IMR-90 (cell line): ENCODE data around the gene MYO3B. TPM values are rescaled to one million over a fixed set of nuclear protein-coding genes. Genes with fewer than 3 reads are reported as not detected.

Experiments used
- ATAC-seq: fragments of 200-7000 bp; cut with Tn5 transposase; 2 replicates; pipeline ENCODE4 v1.9.1; 2020; ENCODE audit warnings: low read depth, mild to moderate bottlenecking, moderate library complexity
- BruUV-seq: library from RNA; stranded (reverse); fragments of 400-500 nt; replicated peaks from 2 replicates; lab custom pipeline; 2021; lab: Mats Ljungman, UMichigan
- CTCF ChIA-PET: fragments of 300-600 bp; formaldehyde crosslinking; extraction: SDS; loops from one replicate; lab custom pipeline; 2021; ENCODE audit warnings: antibody characterized with exemption; lab: Yijun Ruan, JAX
- POLR2A ChIA-PET: fragments of 300-600 bp; sonication (Branson Sonifier 250); formaldehyde crosslinking; loops from one replicate; lab custom pipeline; 2022; ENCODE audit warnings: antibody characterized with exemption; ENCODE audit not compliant: unreplicated experiment; lab: Charles Lee
- DNase-seq: peaks from one replicate; pipeline ENCODE4 v3.0.0; 2013
- H2AFZ ChIP-seq: replicated peaks from 2 replicates; pipeline ENCODE3; 2013; ENCODE audit warnings: low read length, mild to moderate bottlenecking; ENCODE audit not compliant: poor library complexity
- H2AK5ac ChIP-seq: 2 replicates; pipeline ENCODE4 v1.6.1; 2013; ENCODE audit warnings: low read depth, low read length, inconsistent platforms
- H2AK9ac ChIP-seq: replicated peaks from 2 replicates; pipeline ENCODE3; 2013; ENCODE audit warnings: mild to moderate bottlenecking, low read depth, low read length, moderate library complexity; ENCODE audit not compliant: poor library complexity
- H2BK120ac ChIP-seq: 2 replicates; pipeline ENCODE4 v1.6.1; 2013; ENCODE audit warnings: low read depth, low read length, inconsistent platforms
- H2BK15ac ChIP-seq: 3 replicates; pipeline ENCODE4 v1.6.1; 2013; ENCODE audit warnings: low read depth, low read length, inconsistent platforms
- H2BK20ac ChIP-seq: 2 replicates; pipeline ENCODE4 v1.6.1; 2013; ENCODE audit warnings: low read depth, mild to moderate bottlenecking, inconsistent platforms, low read length, moderate library complexity
- H2BK5ac ChIP-seq: 2 replicates; pipeline ENCODE4 v1.6.1; 2013; ENCODE audit warnings: mild to moderate bottlenecking, low read depth, low read length, inconsistent platforms; ENCODE audit not compliant: poor library complexity, severe bottlenecking
- H3K14ac ChIP-seq: replicated peaks from 2 replicates; pipeline ENCODE4 v1.6.1; 2013; ENCODE audit warnings: low read depth, low read length, inconsistent platforms
- H3K18ac ChIP-seq: 2 replicates; pipeline ENCODE4 v1.6.1; 2013; ENCODE audit warnings: low read depth, low read length, control low read depth
- H3K23ac ChIP-seq: 2 replicates; pipeline ENCODE4 v1.6.1; 2013; ENCODE audit warnings: low read depth, low read length, inconsistent platforms
- H3K27ac ChIP-seq: 2 replicates; pipeline ENCODE4 v1.5.1; 2013; ENCODE audit warnings: mild to moderate bottlenecking, control low read depth, low read length; ENCODE audit not compliant: insufficient read depth
- H3K27me3 ChIP-seq: 2 replicates; pipeline ENCODE4 v1.6.1; 2013; ENCODE audit warnings: low read length; ENCODE audit not compliant: control insufficient read depth, insufficient read depth
- H3K36me3 ChIP-seq: 2 replicates; pipeline ENCODE4 v1.6.1; 2013; ENCODE audit warnings: low read length, mixed read lengths; ENCODE audit not compliant: control insufficient read depth, insufficient read depth
- H3K4ac ChIP-seq: 2 replicates; pipeline ENCODE4 v1.6.1; 2013; ENCODE audit warnings: low read depth, low read length, inconsistent platforms
- H3K4me1 ChIP-seq: 2 replicates; pipeline ENCODE4 v1.6.1; 2013; ENCODE audit warnings: low read length, mixed read lengths; ENCODE audit not compliant: control insufficient read depth, insufficient read depth
- H3K4me2 ChIP-seq: 2 replicates; pipeline ENCODE4 v1.6.1; 2013; ENCODE audit warnings: low read depth, mild to moderate bottlenecking, control low read depth, low read length, moderate library complexity
- H3K4me3 ChIP-seq: 2 replicates; pipeline ENCODE4 v1.5.1; 2013; ENCODE audit warnings: low read depth, mild to moderate bottlenecking, control low read depth, low read length, moderate library complexity; ENCODE audit not compliant: insufficient read depth
- H3K56ac ChIP-seq: 2 replicates; pipeline ENCODE4 v1.6.1; 2013; ENCODE audit warnings: low read length, inconsistent platforms; ENCODE audit not compliant: insufficient read depth; ENCODE audit errors: extremely low read depth
- H3K79me1 ChIP-seq, 2 experiments: 2 replicates each; pipeline ENCODE4 v1.6.1; 2013; ENCODE audit warnings: low read length in 2 of 2, inconsistent platforms in 1 of 2, low read depth in 1 of 2
- H3K9ac ChIP-seq: 2 replicates; pipeline ENCODE4 v1.6.1; 2013; ENCODE audit warnings: low read depth, low read length, control low read depth
- H3K9me1 ChIP-seq: 2 replicates; pipeline ENCODE4 v1.6.1; 2013; ENCODE audit warnings: low read length, inconsistent platforms; ENCODE audit not compliant: insufficient read depth
- H3K9me3 ChIP-seq: 2 replicates; pipeline ENCODE4 v1.6.1; 2013; ENCODE audit warnings: low read length; ENCODE audit not compliant: control insufficient read depth, insufficient read depth
- H4K20me1 ChIP-seq: 2 replicates; pipeline ENCODE4 v1.6.1; 2013; ENCODE audit warnings: low read length, inconsistent platforms; ENCODE audit not compliant: insufficient read depth
- H4K5ac ChIP-seq: 2 replicates; pipeline ENCODE4 v1.6.1; 2013; ENCODE audit warnings: mild to moderate bottlenecking, low read depth, low read length, control low read depth
- H4K8ac ChIP-seq, 2 experiments: 2 replicates each; pipeline ENCODE4 v1.6.1; 2013; ENCODE audit warnings: low read depth in 2 of 2, low read length in 2 of 2, control low read depth in 1 of 2, inconsistent platforms in 1 of 2
- H4K91ac ChIP-seq: 2 replicates; pipeline ENCODE4 v1.6.1; 2013; ENCODE audit warnings: low read depth, low read length, inconsistent platforms; ENCODE audit not compliant: insufficient read depth
- CHD1 ChIP-seq: IDR thresholded peaks from 2 replicates; pipeline ENCODE4 v1.6.1; 2012; ENCODE audit warnings: low read depth, low read length, improper control_type of control experiment
- ELK1 ChIP-seq: fragments of 150-350 bp; IDR thresholded peaks from 2 replicates; pipeline ENCODE4 v1.6.1; 2016; ENCODE audit warnings: low read depth, mild to moderate bottlenecking, low read length, moderate library complexity, borderline replicate concordance
- RAD21 ChIP-seq: IDR thresholded peaks from 2 replicates; pipeline ENCODE4 v1.6.1; 2012; ENCODE audit warnings: low read length, improper control_type of control experiment
- WGBS, 2 experiments: methylation state at CpG; one replicate each; pipeline versions ENCODE4 v1.1.5 to v1.1.7; 2013; ENCODE audit warnings: missing lambda C conversion rate in 2 of 2; ENCODE audit not compliant: insufficient read length in 1 of 2; ENCODE audit errors: extremely low coverage in 2 of 2; 5-methylcytosine and 5-hydroxymethylcytosine counted together
- dilution Hi-C: fragments of 300-500 bp; cut with HindIII; formaldehyde crosslinking; loops from one replicate; pipeline ENCODE4 v1.14.3; 2018; ENCODE audit warnings: low sequenced_read_pairs; ENCODE audit not compliant: unreplicated experiment
- in situ Hi-C: fragments of 300-500 bp; cut with MboI; formaldehyde crosslinking; loops from 3 replicates; pipeline ENCODE4 v1.14.3; 2019; ENCODE audit warnings: low sequenced_read_pairs, inconsistent platforms, mixed read lengths
- intact Hi-C: fragments of 100-400 bp; cut with micrococcal nuclease; formaldehyde crosslinking; loops from 2 replicates; pipeline ENCODE4 v1.10.0; 2022
- polyA plus RNA-seq, 3 experiments: library from polyadenylated mRNA; depleted of rRNA; stranded (reverse); fragments of >200 nt; gene quantifications; 2 replicates each; pipeline ENCODE4 v1.2.3, GENCODE V29; 2012; ENCODE audit warnings: low replicate concordance in 1 of 3
- total RNA-seq: library from RNA; depleted of rRNA; stranded (reverse); fragments of >200 nt; gene quantifications from 2 replicates; pipeline ENCODE4 v1.2.3, GENCODE V29; 2012

Gene MYO3B
- total and polyA plus RNA-seq, 2 of the 4 experiments (the other 2 are of a cell fraction), result 0.02 TPM; not detected in 1

- no CpG with 5 or more reads among the region's 4 CpGs for WGBS, 2 experiments
- no peaks in the 10 kb centered on the region for H3K4me1 ChIP-seq
- no peaks in the 10 kb centered on the region for H3K36me3 ChIP-seq
- H3K56ac ChIP-seq, result no peak overlapping the region
- no peak overlapping the region for H3K18ac ChIP-seq
- H4K20me1 ChIP-seq, result no peaks in the 10 kb centered on the region
- H2BK20ac ChIP-seq, result no peak overlapping the region
- dilution Hi-C loops (no loop called here), intact Hi-C loops (no loop called here), in situ Hi-C loops (no loop called here)
- no peak overlapping the region for H2AK9ac ChIP-seq
- H2AK5ac ChIP-seq, result no peak overlapping the region
- H2BK120ac ChIP-seq, result no peak overlapping the region
- no peaks in the 10 kb centered on the region for H3K79me1 ChIP-seq
- no peak for DNase-seq
- no peak overlapping the region for H3K4me3 ChIP-seq
- H3K4ac ChIP-seq, result no peak overlapping the region
- no peak overlapping the region for H3K9ac ChIP-seq
- H4K91ac ChIP-seq, result no peak overlapping the region
- no peak overlapping the region for H3K23ac ChIP-seq
- ChIA-PET CTCF (no interaction called here), POLR2A (no interaction called here)
- TF ChIP-seq CHD1 (no peak), ELK1 (no peak), RAD21 (no peak)
- H2BK15ac ChIP-seq, result no peak overlapping the region
- no peak overlapping the region for H3K27ac ChIP-seq
- no peaks in the 10 kb centered on the region for H3K9me1 ChIP-seq
- no peak for ATAC-seq
- H2AFZ ChIP-seq, result no peak overlapping the region
- no peak overlapping the region for H3K14ac ChIP-seq
- no peak overlapping the region for H4K8ac ChIP-seq
- H3K9me3 ChIP-seq, result no peaks in the 10 kb centered on the region
- H4K5ac ChIP-seq, result no peak overlapping the region
- no peak overlapping the region for H3K4me2 ChIP-seq
- BruUV-seq, result no TSS peak
- no peak overlapping the region for H2BK5ac ChIP-seq
- peaks cover 17% of the 10 kb centered on the region for H3K27me3 ChIP-seq
Observed at GRCh38 chr2:170244555-170244954, 66.6 kb downstream of the MYO3B start.
